Osteoblast (primary cell): Measurements from ENCODE around the gene ERGIC3. TPM values are rescaled to one million over a fixed set of nuclear protein-coding genes. Genes with fewer than 3 reads are reported as not detected.

Experiments
- DNase-seq: peaks from one replicate; pipeline ENCODE4 v3.0.0; 2011; ENCODE audit warnings: low spot score, mixed read lengths; ENCODE audit not compliant: insufficient read length; ENCODE audit errors: missing footprints
- H2AFZ ChIP-seq: 2 replicates; pipeline ENCODE4 v1.6.0; 2011; ENCODE audit warnings: mild to moderate bottlenecking, low read length
- H3K27ac ChIP-seq: 2 replicates; pipeline ENCODE4 v1.5.1; 2011; ENCODE audit warnings: mild to moderate bottlenecking, low read depth, low read length, moderate library complexity
- H3K27me3 ChIP-seq: 2 replicates; pipeline ENCODE4 v1.6.0; 2012; ENCODE audit warnings: mild to moderate bottlenecking, control low read depth, inconsistent platforms, low read length, moderate library complexity; ENCODE audit not compliant: insufficient read depth
- H3K36me3 ChIP-seq: 2 replicates; pipeline ENCODE4 v1.5.1; 2011; ENCODE audit warnings: mild to moderate bottlenecking, low read length, control low read depth, moderate library complexity; ENCODE audit not compliant: insufficient read depth
- H3K4me1 ChIP-seq: 2 replicates; pipeline ENCODE4 v1.5.1; 2011; ENCODE audit warnings: mild to moderate bottlenecking, low read length, control low read depth, moderate library complexity; ENCODE audit not compliant: insufficient read depth
- H3K4me2 ChIP-seq: 2 replicates; pipeline ENCODE4 v1.6.0; 2011; ENCODE audit warnings: mild to moderate bottlenecking, low read length; ENCODE audit not compliant: insufficient read depth
- H3K4me3 ChIP-seq: fragments of 200-600 bp; sonication (generic); 3 replicates; pipeline ENCODE4 v1.5.1; 2012; ENCODE audit warnings: mild to moderate bottlenecking, low read length, inconsistent platforms; ENCODE audit not compliant: insufficient read depth
- H3K79me2 ChIP-seq: 2 replicates; pipeline ENCODE4 v1.6.0; 2012; ENCODE audit warnings: mild to moderate bottlenecking, low read length, control low read depth, inconsistent platforms; ENCODE audit not compliant: insufficient read depth
- H3K9me3 ChIP-seq: 2 replicates; pipeline ENCODE4 v1.5.1; 2011; ENCODE audit warnings: low read depth, low read length, control low read depth
- H4K20me1 ChIP-seq: 2 replicates; pipeline ENCODE4 v1.6.0; 2012; ENCODE audit warnings: mild to moderate bottlenecking, low read length, control low read depth; ENCODE audit not compliant: insufficient read depth
- total RNA-seq: library from RNA; depleted of rRNA; stranded (reverse); fragments of >200 nt; gene quantifications from 2 replicates; pipeline ENCODE4 v1.2.3, GENCODE V29; 2012
- TF ChIP-seq, protein P1 (sequence below): IDR thresholded peaks from 2 replicates; pipeline ENCODE4 v1.5.1; 2011; ENCODE audit warnings: mild to moderate bottlenecking, low read depth, low read length, moderate library complexity; ENCODE audit errors: extremely low read depth

ERGIC3 gene
- total RNA-seq, 1 donor, result 538 TPM

- no peak overlapping the region for H3K27ac ChIP-seq
- DNase-seq, result peak; percentile 96
- no peaks in the 10 kb centered on the region for H3K36me3 ChIP-seq
- peak overlapping the region; percentile 81 for H3K4me2 ChIP-seq
- H3K79me2 ChIP-seq, result no peaks in the 10 kb centered on the region
- no peaks in the 10 kb centered on the region for H4K20me1 ChIP-seq
- peaks cover 7% of the 10 kb centered on the region for H3K4me1 ChIP-seq
- no peaks in the 10 kb centered on the region for H3K9me3 ChIP-seq
- H3K4me3 ChIP-seq, result peak overlapping the region; percentile 55
- H2AFZ ChIP-seq, result peak overlapping the region; percentile 62
- TF ChIP-seq, protein P1, sequence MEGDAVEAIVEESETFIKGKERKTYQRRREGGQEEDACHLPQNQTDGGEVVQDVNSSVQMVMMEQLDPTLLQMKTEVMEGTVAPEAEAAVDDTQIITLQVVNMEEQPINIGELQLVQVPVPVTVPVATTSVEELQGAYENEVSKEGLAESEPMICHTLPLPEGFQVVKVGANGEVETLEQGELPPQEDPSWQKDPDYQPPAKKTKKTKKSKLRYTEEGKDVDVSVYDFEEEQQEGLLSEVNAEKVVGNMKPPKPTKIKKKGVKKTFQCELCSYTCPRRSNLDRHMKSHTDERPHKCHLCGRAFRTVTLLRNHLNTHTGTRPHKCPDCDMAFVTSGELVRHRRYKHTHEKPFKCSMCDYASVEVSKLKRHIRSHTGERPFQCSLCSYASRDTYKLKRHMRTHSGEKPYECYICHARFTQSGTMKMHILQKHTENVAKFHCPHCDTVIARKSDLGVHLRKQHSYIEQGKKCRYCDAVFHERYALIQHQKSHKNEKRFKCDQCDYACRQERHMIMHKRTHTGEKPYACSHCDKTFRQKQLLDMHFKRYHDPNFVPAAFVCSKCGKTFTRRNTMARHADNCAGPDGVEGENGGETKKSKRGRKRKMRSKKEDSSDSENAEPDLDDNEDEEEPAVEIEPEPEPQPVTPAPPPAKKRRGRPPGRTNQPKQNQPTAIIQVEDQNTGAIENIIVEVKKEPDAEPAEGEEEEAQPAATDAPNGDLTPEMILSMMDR, result peak; percentile 22
- H3K27me3 ChIP-seq, result peaks cover 25% of the 10 kb centered on the region
Observed at GRCh38 chr20:35600993-35601973, 59.4 kb downstream of the ERGIC3 start.

GRCh38 chr20:35601990-35602389, 60.1 kb downstream of the ERGIC3 start:
- no peak overlapping the region for H3K27ac ChIP-seq
- H3K4me1 ChIP-seq, result peaks cover 7% of the 10 kb centered on the region
- H3K36me3 ChIP-seq, result no peaks in the 10 kb centered on the region
- no peaks in the 10 kb centered on the region for H3K79me2 ChIP-seq
- no peak overlapping the region for H2AFZ ChIP-seq
- no peak for DNase-seq
- TF ChIP-seq, protein P1, result no peak
- H3K9me3 ChIP-seq, result no peaks in the 10 kb centered on the region
- no peaks in the 10 kb centered on the region for H4K20me1 ChIP-seq
- H3K4me3 ChIP-seq, result peak overlapping the region; percentile 55
- H3K4me2 ChIP-seq, result peak overlapping the region; percentile 81
- H3K27me3 ChIP-seq, result peaks cover 25% of the 10 kb centered on the region

DNA sequence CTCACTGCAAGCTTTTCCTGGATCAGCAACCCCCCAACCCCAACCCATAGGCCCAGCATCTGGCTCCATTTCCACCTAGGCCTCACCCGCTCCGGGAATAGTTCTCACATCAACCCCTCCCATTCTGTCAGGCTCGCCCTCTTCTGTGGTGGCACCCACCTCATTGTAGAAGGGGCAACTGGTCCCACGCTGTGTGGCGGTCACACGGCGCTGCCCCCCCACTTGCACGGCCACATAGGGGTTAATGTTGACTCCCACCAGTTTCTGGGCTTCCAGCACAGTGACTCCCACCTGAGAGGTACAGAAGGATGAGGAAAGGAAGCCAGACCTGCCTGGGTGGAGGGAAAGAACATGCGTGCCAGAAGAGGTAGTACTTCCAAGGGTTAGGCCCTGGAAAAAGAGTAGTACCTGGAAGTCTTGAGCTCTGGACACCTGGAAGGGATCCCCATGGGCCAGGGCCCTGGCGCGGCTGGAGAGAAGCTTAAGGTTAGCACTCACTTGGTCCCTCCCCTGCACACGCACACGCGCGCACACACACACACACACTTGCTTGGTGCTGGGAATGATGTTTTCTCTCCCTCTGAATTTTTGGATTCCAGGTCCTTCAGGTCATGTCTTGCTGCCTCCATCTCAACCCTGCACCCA, 61.1 kb downstream of the ERGIC3 start:
- Histone ChIP-seq H3K27ac (no peak overlapping the region), H3K4me2 (no peak overlapping the region), H3K9me3 (no peaks in the 10 kb centered on the region), H4K20me1 (no peaks in the 10 kb centered on the region), H3K36me3 (no peaks in the 10 kb centered on the region), H3K4me1 (peaks cover 7% of the 10 kb centered on the region), H2AFZ (no peak overlapping the region), H3K4me3 (no peak overlapping the region), H3K79me2 (no peaks in the 10 kb centered on the region), H3K27me3 (peaks cover 25% of the 10 kb centered on the region)
- TF ChIP-seq, protein P1, result no peak
- no peak for DNase-seq
